GM18867 (cell line): ENCODE measurements around the gene ZYX.
"Not testable (repeated sequence)": the region's sequence is repeated elsewhere in the genome, so short reads cannot be mapped to it uniquely, and the experiment has no call there.

Experiments
- ATAC-seq: cut with Tn5 transposase; IDR thresholded peaks from one replicate; pipeline ENCODE4 v1.9.1; 2021; ENCODE audit warnings: mild to moderate bottlenecking, moderate library complexity; ENCODE audit not compliant: unreplicated experiment

ZYX gene

GRCh38 chr7:143396625-143397556 is 15.7 kb downstream of the ZYX start:
- no peak for ATAC-seq

GRCh38 chr7:143397710-143398530 is 16.8 kb downstream of the ZYX start:
- ATAC-seq = no peak

DNA sequence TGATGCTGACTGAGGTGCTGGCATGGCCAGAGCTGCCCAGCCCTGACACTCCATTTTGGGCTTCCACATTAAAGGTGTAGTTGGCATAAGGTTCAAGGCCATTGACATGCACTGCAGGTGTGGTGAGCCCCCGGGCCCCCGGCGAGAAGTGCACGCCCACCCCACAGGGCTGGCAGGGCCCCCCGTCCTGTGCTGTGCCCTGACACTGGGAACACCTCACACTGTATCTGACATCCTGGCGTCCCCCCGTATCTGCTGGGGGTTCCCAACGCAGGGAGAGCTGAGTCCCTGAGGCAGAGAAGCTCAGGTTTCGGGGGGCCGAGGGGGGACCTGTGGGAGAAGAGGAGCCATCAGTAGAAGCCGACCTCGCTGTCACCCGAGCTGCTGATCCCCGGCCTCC is 17.5 kb downstream of the ZYX start:
- no peak for ATAC-seq

GRCh38 chr7:143399151-143399550 is 18.0 kb downstream of the ZYX start:
- no peak for ATAC-seq

DNA sequence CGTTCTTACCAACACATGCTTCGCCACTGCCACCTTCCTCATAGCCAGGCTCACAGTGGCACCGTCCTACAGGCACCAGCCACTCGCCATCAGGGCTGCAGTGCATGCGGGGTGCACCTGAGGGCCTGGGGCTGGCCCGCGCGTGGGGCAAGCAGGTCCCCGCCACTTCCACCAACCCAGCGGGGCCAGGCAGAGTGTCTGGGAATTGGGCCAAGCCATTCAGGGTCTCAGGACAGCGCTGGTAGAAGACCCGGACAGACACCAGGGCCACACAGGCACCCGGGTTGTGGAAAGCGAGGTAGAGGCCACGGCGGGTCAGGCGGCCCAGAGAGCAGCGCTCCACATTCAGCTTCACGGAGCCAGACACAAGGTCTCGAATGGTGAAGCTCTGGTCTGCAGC is 18.5 kb downstream of the ZYX start:
- no peak for ATAC-seq

- no peak for ATAC-seq
These were observed 20.1 kb downstream of the ZYX start for GRCh38 chr7:143401265-143401664.

DNA sequence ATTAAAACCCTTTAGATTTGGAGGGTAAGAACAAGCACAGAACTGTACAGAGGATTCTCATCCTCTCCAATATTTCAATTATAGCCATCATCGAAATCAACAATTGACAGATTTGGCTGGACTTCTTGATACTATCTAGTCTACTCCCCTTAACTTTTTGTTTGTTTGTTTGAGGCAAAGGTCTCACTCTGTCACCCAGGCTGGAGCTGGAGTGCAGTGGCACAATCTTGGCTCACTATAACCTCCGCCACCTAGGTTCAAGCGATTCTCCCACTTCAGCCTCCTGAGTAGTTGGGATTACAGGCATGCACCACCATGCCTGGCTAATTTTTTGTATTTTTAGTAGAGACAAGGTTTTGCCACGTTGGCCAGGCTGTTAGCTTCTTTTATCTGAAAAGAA is 21.1 kb downstream of the ZYX start:
- not testable (repeated sequence) for ATAC-seq

GRCh38 chr7:143405173-143406001 is 24.2 kb downstream of the ZYX start:
- ATAC-seq = no peak

- ATAC-seq = no peak
These were observed 24.8 kb downstream of the ZYX start for GRCh38 chr7:143406002-143406357.

GRCh38 chr7:143407287-143408251 is 26.4 kb downstream of the ZYX start:
- no peak for ATAC-seq

GRCh38 chr7:143408252-143408685 is 27.1 kb downstream of the ZYX start:
- ATAC-seq = no peak

- peak; percentile 50 for ATAC-seq
These were observed 27.8 kb downstream of the ZYX start, which contains the start of gene EPHA1 for GRCh38 chr7:143408686-143409561. Gene EPHA1 (minus strand): TSS chr7:143408856. CDS start chr7:143408805, 51 bp downstream.

DNA sequence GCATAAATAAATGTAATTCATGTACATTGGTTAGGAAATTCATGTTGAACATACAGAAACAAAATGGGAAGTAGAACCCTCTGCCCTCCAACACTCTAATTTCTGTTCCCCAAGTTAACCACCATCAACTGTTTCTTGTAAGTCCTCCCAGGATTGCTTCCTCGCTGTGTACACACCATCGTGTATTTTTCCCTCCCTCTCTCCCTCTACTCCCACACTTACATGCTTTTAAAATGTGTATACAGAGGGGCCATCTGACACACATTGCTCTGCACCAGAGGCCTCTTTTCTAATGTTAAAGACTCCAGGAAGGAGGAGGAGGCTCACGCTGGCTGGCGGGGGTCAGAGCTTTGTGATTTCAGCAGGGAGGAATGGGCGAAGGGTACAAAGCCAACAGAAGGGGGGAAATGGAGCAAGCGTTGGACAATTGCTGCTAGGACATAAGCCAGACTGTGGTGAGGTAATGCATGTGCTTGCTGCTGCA is 29.4 kb downstream of the ZYX start:
- no peak for ATAC-seq

DNA sequence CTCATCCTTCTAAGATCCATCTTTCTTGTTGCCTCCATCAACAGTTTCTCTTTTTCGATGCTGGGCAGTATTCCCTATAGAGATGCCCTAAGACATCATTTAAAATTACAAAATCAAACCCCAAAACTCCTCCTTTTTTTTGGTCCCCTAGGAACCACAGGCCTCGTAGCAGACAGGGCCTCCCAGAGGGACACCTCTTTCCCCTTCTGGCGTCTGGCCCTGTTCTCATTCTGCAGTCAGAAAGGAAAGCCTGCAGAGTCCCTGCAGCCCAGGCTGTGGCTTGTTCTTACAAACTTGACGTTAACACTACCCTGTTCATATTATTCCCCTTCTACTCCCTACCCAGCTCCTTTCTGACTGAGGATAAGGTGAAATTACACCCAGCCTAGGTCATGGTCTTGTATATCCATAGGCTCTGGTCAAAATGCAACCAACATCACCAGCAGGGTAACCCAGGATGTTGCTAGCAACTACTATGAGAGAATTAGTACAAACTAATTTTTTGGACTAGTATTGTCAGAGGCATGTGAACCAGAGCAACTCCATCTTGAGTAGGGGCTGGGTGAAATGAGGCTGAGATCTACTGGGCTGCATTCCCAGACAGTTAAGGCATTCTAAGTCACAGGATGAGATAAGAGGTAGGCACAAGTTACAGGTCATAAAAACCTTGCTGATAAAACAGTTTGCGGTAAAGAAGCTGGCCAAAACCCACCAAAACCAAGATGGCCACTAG is 31.0 kb downstream of the ZYX start:
- no peak for ATAC-seq

DNA sequence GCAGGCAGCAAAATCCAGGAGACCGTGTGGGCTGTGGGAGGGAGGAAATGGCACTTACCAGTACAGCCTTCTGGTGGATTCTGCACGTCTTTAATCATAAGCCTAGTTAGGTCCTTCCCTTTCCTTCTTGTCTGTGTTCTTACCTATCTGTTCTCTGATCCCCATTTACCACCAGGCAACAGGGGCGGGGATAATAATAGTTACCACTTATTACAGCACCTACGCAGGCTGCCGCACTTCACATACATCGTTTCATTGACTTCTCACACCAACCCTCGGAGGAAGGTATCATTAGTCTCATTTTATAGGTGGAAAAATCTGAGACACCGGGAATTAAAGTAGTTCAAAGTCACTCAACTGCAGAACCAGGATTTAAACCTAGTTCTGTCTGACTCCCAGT is 32.0 kb downstream of the ZYX start:
- ATAC-seq = no peak

DNA sequence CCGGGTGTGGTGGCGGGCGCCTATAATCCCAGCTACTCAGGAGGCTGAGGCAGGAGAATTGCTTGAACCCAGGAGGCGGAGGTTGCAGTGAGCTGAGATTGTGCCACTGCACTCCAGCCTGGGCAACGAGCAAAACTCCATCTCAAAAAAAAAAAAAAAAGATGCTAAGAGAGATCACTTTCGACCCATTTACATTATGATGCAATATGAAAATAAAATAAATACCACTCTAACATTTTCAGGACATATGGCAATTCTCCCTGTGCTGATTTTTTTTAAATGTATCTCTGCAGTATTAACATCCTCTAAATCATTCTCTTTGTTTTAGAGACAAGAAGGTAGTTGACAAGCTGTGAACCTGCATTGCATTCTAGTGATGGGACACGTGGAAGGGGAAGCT is 34.1 kb downstream of the ZYX start:
- not testable (repeated sequence) for ATAC-seq

- ATAC-seq = no peak
These were observed 34.7 kb downstream of the ZYX start for GRCh38 chr7:143415742-143416397.
